ENCODE data around the gene LSM7.

GRCh38 chr19:2353159-2353886, 24.9 kb upstream of the LSM7 start:
- TF ChIP-seq CTCF (conservative IDR thresholded peaks at IDR 0.05; ENCODE audit: low read length) (no peak), EZH2phosphoT487 (IDR thresholded peaks at IDR 0.05; ENCODE audit: borderline replicate concordance, low read depth, low read length) (no peak)

Measured in OCI-LY7 (cell line).